ENCODE results near the gene APOL4.
"Not testable (repeated sequence)": the region's sequence is repeated elsewhere in the genome, so short reads cannot be mapped to it uniquely, and the experiment has no call there.

APOL4 gene, protein sequence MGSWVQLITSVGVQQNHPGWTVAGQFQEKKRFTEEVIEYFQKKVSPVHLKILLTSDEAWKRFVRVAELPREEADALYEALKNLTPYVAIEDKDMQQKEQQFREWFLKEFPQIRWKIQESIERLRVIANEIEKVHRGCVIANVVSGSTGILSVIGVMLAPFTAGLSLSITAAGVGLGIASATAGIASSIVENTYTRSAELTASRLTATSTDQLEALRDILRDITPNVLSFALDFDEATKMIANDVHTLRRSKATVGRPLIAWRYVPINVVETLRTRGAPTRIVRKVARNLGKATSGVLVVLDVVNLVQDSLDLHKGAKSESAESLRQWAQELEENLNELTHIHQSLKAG
- 0 to 5.3 (median 0.25) reads per million in 17 experiments for total RNA-seq

GRCh38 chr22:36201630-36202319 is at the start of gene APOL4:
Gene APOL4 (minus strand): TSS chr22:36201809. CDS start chr22:36201734, 75 bp downstream.
- DNase-seq, result peak in 3 of 4 experiments; percentile 23 to 36 (median 24)

DNA sequence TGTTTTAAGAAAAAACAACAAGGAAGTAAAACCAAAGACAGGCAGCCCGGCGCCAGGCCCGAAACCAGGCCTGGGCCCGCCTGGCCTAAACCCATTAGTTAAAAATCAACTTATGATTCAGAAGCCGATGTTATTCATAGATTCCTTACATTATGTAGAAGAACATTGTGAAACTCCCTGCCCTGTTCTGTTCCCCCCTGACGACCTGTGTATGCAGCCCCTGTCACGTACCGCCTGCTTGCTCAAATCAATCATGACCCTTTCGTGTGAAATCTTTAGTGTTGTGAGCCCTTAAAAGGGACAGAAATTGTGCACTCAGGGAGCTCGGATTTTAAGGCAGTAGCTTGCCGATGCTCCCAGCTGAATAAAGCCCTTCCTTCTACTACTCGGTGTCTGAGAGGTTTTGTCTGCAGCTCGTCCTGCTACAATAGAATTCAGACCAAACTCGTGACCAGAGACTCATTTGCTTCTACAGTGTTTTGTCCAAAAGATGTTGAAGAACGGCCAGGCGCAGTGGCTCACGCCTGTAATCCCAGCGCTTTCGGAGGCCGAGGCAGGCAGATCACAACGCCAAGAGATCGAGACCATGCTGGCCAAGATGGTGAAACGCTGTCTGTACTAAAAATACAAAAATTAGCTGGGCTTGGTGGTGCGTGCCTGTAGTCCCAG is 48.8 kb upstream of the APOL4 start:
- not testable (repeated sequence) for DNase-seq

DNA sequence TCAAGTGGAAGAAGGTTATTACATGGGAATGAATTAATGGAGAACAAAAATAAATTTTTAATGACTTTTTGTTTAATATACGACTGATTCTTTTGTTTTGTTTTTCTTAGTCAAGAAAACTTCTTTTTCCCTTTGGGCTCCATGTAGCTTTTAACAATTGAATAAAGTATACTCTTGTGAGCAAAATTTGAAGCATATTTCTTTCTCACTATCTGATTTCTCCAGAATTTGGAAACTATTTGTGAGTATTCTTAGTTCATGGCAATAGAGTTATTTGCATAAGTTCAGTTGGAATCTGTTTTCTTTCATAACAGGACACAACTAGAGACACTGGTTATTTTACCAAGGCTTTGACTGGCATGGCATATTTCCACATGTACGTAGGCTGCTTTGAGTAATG is 47.6 kb upstream of the APOL4 start:
- DNase-seq, result no peak

- no peak for DNase-seq
Observed at GRCh38 chr22:36247955-36248354, 46.3 kb upstream of the APOL4 start.

GRCh38 chr22:36246718-36247117 is 45.1 kb upstream of the APOL4 start:
- no peak for DNase-seq

- DNase-seq, result no peak
Observed at GRCh38 chr22:36245805-36246356, 44.3 kb upstream of the APOL4 start.

DNA sequence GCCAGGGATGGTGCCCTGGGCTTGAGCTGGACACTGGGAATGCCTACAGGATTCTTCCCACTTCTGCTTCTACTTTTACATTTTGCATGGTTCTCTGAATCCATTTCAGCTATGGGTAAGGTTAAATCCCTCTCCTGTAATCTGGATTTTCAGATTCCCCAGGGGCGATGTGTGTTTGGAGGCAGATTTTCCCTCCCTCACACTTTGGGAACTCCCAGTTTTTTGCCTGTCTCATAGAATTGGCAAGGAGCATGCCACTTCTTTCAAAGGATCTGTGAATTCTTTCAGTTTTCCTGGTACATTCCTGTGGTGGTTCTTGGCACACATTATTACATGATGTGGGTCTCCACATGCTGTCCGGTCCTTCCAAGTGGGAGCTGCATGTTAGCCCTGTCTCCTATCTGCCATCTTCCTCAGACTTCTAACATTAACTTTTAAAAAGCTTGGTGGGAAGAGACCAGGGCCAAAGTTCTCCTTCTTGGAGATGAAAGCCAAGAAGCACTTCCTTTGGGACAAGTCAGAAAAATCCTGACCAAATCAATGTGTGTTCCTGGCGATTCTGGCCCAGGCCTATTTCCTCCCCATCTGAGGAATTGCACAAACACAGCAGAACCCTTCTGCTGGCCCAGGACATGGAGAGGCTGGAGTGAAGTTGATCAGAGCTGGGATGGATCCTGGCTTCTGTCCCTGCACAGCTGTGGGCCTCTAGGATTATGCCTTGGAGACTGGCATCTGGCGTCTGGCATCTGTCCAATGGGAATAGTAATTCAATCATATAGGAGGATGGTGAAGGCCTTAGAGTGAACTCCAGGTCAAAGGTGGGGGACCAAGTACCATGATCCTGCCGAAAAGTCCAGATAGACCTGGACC is 43.1 kb upstream of the APOL4 start:
- no peak for DNase-seq

DNA sequence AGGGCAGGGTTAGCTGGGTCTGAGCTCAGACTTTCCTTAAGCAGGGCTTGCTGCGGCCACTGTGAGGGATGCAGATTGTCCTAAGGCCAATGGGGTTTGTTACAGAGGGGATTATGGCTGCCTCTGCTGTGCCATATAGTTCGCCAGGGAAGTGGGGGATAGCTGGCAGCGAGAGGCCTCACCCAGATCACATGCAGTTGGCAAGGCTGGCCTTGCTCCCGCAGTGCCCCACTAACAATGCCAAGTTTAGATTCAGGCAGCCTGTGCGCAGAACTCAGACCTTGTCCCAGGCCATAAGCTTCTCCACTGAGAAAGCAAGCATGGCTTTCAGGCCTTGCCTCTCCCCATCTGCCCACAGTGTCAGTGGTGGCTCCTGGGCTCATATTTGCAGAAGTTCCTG is 42.4 kb upstream of the APOL4 start:
- DNase-seq, result no peak

- peak; percentile 90 to 93 (median 92) for DNase-seq
Observed at GRCh38 chr22:36239401-36240171, 38.0 kb upstream of the APOL4 start, which contains the start of gene APOL2. Gene APOL2 (minus strand): TSS chr22:36239527. CDS start chr22:36233162, 6,365 bp downstream.

GRCh38 chr22:36239150-36239400 is 37.5 kb upstream of the APOL4 start:
- DNase-seq, result no peak

DNA sequence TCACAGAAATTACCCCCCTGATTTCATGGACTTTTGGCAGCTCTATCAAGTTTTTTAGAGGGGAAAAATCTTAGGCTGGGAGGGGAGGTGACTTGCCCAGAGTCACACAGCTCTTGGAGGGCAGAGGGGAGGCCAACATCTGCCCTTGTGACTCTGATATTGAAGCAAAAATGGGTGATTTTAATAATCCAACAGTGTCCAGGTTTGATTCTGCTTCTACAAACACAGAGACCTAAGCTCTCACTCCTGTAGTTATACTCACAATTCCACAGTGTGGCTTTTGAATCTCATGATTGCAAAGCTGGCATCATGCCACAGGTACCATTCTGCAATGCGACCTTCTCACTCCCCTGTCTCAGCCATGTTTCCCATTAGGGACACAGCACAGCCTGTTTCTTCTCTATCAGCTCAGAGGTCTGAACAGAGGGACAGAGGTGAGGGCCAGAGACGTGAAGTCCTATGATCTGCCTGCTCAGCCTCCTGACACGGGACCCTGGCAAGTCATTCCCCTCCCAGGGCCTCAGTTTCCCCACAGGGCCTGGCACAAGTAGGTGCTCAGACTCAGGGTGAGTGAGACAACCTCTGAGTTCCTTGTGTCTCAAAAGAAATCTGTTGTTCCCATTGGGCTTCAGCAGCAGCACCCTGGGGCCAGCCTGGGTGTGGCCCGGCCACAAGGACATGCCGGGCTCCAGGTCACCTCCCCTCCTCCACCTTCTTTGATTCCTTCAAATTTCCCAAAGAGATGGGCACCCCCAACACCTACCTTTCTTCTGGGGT is 37.0 kb upstream of the APOL4 start:
- DNase-seq, result peak in 3 of 4 experiments; percentile 21 to 44 (median 33)

- peak; percentile 39 to 73 (median 69) for DNase-seq
Observed at GRCh38 chr22:36237462-36238372, 36.1 kb upstream of the APOL4 start.

- no peak for DNase-seq
Observed at GRCh38 chr22:36236388-36237319, 35.0 kb upstream of the APOL4 start.

DNA sequence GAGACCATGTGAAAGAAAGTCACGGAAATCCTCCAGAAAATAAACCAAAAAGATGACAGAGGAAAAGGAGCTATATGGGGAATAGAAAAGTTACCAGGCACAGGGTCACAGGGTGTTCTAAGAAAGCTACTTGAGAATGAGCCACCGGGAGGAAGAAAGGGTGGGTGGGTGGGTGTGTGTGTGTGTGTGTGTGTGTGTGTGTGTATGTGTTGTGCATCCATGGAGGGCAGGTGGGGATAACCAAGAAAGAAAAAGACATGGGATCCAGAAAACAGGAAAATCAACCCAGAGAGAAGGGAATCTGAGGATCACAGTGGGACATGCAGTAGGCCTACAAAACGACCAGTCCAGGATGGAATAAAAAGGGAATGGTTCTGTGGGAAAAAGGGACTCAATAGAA is 34.0 kb upstream of the APOL4 start:
- DNase-seq, result no peak

- no peak for DNase-seq
Observed at GRCh38 chr22:36234919-36235318, 33.3 kb upstream of the APOL4 start.

DNA sequence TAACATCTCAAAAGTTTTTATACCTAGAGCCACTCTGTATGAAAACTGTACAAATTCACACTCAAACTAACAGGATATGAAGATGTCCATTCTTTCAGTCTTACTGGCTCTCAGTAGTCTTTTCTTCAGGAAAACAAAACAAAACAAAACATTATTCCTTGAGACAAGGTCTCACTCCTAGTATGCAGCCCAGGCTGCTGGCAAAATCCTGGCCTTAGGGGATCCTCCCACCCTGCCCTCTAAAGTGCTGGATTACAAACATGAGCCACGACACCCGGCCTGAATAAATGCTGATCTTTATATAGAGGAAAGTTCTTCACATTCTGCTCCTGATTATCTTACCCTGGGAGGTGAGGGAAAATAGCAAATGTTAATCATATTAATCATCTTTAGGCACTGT is 32.6 kb upstream of the APOL4 start:
- no peak for DNase-seq

- peak in 1 of 4 experiments; percentile 29 for DNase-seq
Observed at GRCh38 chr22:36233796-36234195, 32.2 kb upstream of the APOL4 start.

DNA sequence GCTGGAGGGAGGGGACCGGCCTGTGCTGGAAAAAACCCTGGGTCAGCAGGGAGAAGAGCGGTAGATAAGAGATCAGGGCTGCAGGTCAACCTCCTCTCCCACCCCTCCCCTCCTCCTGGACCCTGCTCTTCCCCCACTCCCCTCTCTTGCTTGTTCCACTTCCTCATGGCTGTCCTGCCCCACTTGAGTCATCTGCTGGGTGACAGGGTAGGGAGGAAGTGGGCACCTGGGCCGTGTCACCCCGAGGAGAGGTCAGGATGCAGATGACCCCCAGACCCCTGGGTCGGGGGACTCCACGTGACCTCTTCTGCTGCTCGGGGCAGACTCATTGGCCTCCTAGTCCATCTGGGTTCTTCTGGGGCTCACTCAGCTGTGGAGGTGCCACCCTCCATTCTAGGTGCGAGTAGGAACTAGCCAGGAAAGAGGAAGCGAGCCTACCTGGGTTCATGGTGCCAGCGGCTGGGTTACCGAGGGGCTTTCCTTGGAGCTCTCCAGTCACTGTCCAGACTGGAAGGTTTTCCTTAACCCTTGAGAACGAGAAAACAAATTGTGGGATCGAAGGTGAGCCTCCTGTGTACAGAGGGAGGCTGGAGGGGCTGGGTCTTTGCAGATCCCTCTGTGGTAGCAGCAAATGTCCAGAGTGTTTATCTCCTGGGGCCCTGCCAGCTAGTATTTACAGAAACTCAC is 31.2 kb upstream of the APOL4 start:
- no peak for DNase-seq

All from suppressor macrophage (primary cell).